ENCODE data around the gene PTGR2.

PTGR2 gene

GRCh38 chr14:73820631-73821030 lies 31.0 kb upstream of the PTGR2 start:
- Histone ChIP-seq H3K36me3 (ENCODE audit: insufficient read depth, low read length) (no peaks in the 10 kb centered on the region), H3F3A (ENCODE audit: insufficient read depth, low read length) (no peaks in the 10 kb centered on the region), H4K20me1 (ENCODE audit: insufficient read depth, low read length) (no peaks in the 10 kb centered on the region), H3K27me3 (ENCODE audit: insufficient read depth, low read length) (no peaks in the 10 kb centered on the region; the same call in 1 of the 2 replicates), H3K4me2 (ENCODE audit: low read length) (no peak overlapping the region), H3K9me2 (ENCODE audit: low read depth, low read length) (no peaks in the 10 kb centered on the region), H2AFZ (ENCODE audit: low read length) (no peak overlapping the region), H3K9me3 (ENCODE audit: low read length) (no peaks in the 10 kb centered on the region), H3K27ac (ENCODE audit: low read depth, low read length, poor library complexity, severe bottlenecking) (no peak overlapping the region), H3K4me1 (ENCODE audit: insufficient read depth, low read length, severe bottlenecking) (no peaks in the 10 kb centered on the region), H3K79me2 (ENCODE audit: insufficient read depth, low read length) (no peaks in the 10 kb centered on the region), H3K4me3 (ENCODE audit: low read depth, low read length, poor library complexity, severe bottlenecking) (no peak overlapping the region), H3K9ac (ENCODE audit: low read length) (no peak overlapping the region)
- TF ChIP-seq EZH2 (IDR thresholded peaks at IDR 0.05; ENCODE audit: borderline replicate concordance, low read length) (no peak), CTCF (IDR thresholded peaks at IDR 0.05; ENCODE audit: low read length) (no peak)

GRCh38 chr14:73823339-73823885 lies 28.2 kb upstream of the PTGR2 start:
- H3K27me3 ChIP-seq (ENCODE audit: insufficient read depth, low read length) = no peaks in the 10 kb centered on the region; the same call in 1 of the 2 replicates
- no peaks in the 10 kb centered on the region for H3K4me1 ChIP-seq (ENCODE audit: insufficient read depth, low read length, severe bottlenecking)
- H3K4me3 ChIP-seq (ENCODE audit: low read depth, low read length, poor library complexity, severe bottlenecking) = no peak overlapping the region
- no peak for TF ChIP-seq EZH2 (IDR thresholded peaks at IDR 0.05; ENCODE audit: borderline replicate concordance, low read length)
- no peak for TF ChIP-seq CTCF (IDR thresholded peaks at IDR 0.05; ENCODE audit: low read length)
- H3K9me3 ChIP-seq (ENCODE audit: low read length) = no peaks in the 10 kb centered on the region
- H3K9ac ChIP-seq (ENCODE audit: low read length) = no peak overlapping the region
- H3F3A ChIP-seq (ENCODE audit: insufficient read depth, low read length) = no peaks in the 10 kb centered on the region
- no peaks in the 10 kb centered on the region for H3K9me2 ChIP-seq (ENCODE audit: low read depth, low read length)
- H3K79me2 ChIP-seq (ENCODE audit: insufficient read depth, low read length) = no peaks in the 10 kb centered on the region
- no peaks in the 10 kb centered on the region for H4K20me1 ChIP-seq (ENCODE audit: insufficient read depth, low read length)
- no peak overlapping the region for H3K4me2 ChIP-seq (ENCODE audit: low read length)
- no peaks in the 10 kb centered on the region for H3K36me3 ChIP-seq (ENCODE audit: insufficient read depth, low read length)
- H2AFZ ChIP-seq (ENCODE audit: low read length) = no peak overlapping the region
- H3K27ac ChIP-seq (ENCODE audit: low read depth, low read length, poor library complexity, severe bottlenecking) = no peak overlapping the region

- TF ChIP-seq EZH2 (IDR thresholded peaks at IDR 0.05; ENCODE audit: borderline replicate concordance, low read length) (no peak), CTCF (IDR thresholded peaks at IDR 0.05; ENCODE audit: low read length) (no peak)
Measured at GRCh38 chr14:73824127-73824526, 27.5 kb upstream of the PTGR2 start.

More at GRCh38 chr14:73824127-73824526, 27.5 kb upstream of the PTGR2 start:
- H3K36me3 ChIP-seq (ENCODE audit: insufficient read depth, low read length) = no peaks in the 10 kb centered on the region
- no peak overlapping the region for H3K4me2 ChIP-seq (ENCODE audit: low read length)
- H3K9me3 ChIP-seq (ENCODE audit: low read length) = no peaks in the 10 kb centered on the region
- H2AFZ ChIP-seq (ENCODE audit: low read length) = no peak overlapping the region
- no peaks in the 10 kb centered on the region for H4K20me1 ChIP-seq (ENCODE audit: insufficient read depth, low read length)
- no peak overlapping the region for H3K4me3 ChIP-seq (ENCODE audit: low read depth, low read length, poor library complexity, severe bottlenecking)
- H3K9me2 ChIP-seq (ENCODE audit: low read depth, low read length) = no peaks in the 10 kb centered on the region
- no peaks in the 10 kb centered on the region for H3K4me1 ChIP-seq (ENCODE audit: insufficient read depth, low read length, severe bottlenecking)
- no peak overlapping the region for H3K27ac ChIP-seq (ENCODE audit: low read depth, low read length, poor library complexity, severe bottlenecking)
- H3K27me3 ChIP-seq (ENCODE audit: insufficient read depth, low read length) = no peaks in the 10 kb centered on the region
- no peak overlapping the region for H3K9ac ChIP-seq (ENCODE audit: low read length)
- H3K79me2 ChIP-seq (ENCODE audit: insufficient read depth, low read length) = no peaks in the 10 kb centered on the region
- H3F3A ChIP-seq (ENCODE audit: insufficient read depth, low read length) = no peaks in the 10 kb centered on the region

Measured in OCI-LY1 (cell line).